ENCODE measurements around the gene PRXL2B. TPM values are rescaled to one million over a fixed set of nuclear protein-coding genes. Genes with fewer than 3 reads are reported as not detected.

Gene PRXL2B
- total and polyA plus RNA-seq, 3 donors from 2014 or later = 16.5 to 25.1 (median 20.9) TPM

GRCh38 chr1:2583331-2583791 is 3.2 kb upstream of the PRXL2B start:
- intact Hi-C loops (cut with DNase I; ENCODE audit: low total_unique reads) = no loop called here
- WGBS, 2 donors = 80 to 86% methylated on average over 5 of the region's 5 CpGs

GRCh38 chr1:2583871-2584351 is 2.7 kb upstream of the PRXL2B start:
- no peaks in the 10 kb centered on the region for H3K36me3 ChIP-seq (ENCODE audit: low read depth, missing control alignments)
- intact Hi-C loops (cut with DNase I; ENCODE audit: low total_unique reads) = no loop called here
- DNase-seq = no peak
- H3K27ac ChIP-seq = no peak overlapping the region
- no peak overlapping the region for H3K4me3 ChIP-seq
- H3K27me3 ChIP-seq = no peaks in the 10 kb centered on the region
- H3K4me1 ChIP-seq = peaks cover 14% of the 10 kb centered on the region
- TF ChIP-seq POLR2A (IDR thresholded peaks at IDR 0.05) (no peak), CTCF (IDR thresholded peaks at IDR 0.05) (no peak)
- H3K9me3 ChIP-seq = no peaks in the 10 kb centered on the region
- 64 to 70% methylated on average over 14 of the region's 14 CpGs for WGBS, 2 donors

More at GRCh38 chr1:2583331-2583791, 3.2 kb upstream of the PRXL2B start:
- H3K27me3 ChIP-seq = no peaks in the 10 kb centered on the region
- TF ChIP-seq POLR2A (IDR thresholded peaks at IDR 0.05) (no peak), CTCF (IDR thresholded peaks at IDR 0.05) (no peak)
- peaks cover 14% of the 10 kb centered on the region for H3K4me1 ChIP-seq
- H3K4me3 ChIP-seq = no peak overlapping the region
- no peaks in the 10 kb centered on the region for H3K36me3 ChIP-seq (ENCODE audit: low read depth, missing control alignments)
- no peaks in the 10 kb centered on the region for H3K9me3 ChIP-seq
- no peak for DNase-seq
- no peak overlapping the region for H3K27ac ChIP-seq

- DNase-seq = no peak
- intact Hi-C loops (cut with DNase I; ENCODE audit: low total_unique reads) = no loop called here
- Histone ChIP-seq H3K27ac (peak overlapping the region; percentile 97), H3K27me3 (no peaks in the 10 kb centered on the region), H3K9me3 (no peaks in the 10 kb centered on the region), H3K4me1 (peaks cover 14% of the 10 kb centered on the region), H3K36me3 (ENCODE audit: low read depth, missing control alignments) (no peaks in the 10 kb centered on the region), H3K4me3 (peak overlapping the region; percentile 86 to 92)
- TF ChIP-seq CTCF (IDR thresholded peaks at IDR 0.05) (no peak), POLR2A (IDR thresholded peaks at IDR 0.05) (no peak)
- 27 to 38% methylated on average over 5 to 12 of the region's 12 CpGs for WGBS, 2 donors
These were observed 1.8 kb upstream of the PRXL2B start for GRCh38 chr1:2584686-2585317.

DNA sequence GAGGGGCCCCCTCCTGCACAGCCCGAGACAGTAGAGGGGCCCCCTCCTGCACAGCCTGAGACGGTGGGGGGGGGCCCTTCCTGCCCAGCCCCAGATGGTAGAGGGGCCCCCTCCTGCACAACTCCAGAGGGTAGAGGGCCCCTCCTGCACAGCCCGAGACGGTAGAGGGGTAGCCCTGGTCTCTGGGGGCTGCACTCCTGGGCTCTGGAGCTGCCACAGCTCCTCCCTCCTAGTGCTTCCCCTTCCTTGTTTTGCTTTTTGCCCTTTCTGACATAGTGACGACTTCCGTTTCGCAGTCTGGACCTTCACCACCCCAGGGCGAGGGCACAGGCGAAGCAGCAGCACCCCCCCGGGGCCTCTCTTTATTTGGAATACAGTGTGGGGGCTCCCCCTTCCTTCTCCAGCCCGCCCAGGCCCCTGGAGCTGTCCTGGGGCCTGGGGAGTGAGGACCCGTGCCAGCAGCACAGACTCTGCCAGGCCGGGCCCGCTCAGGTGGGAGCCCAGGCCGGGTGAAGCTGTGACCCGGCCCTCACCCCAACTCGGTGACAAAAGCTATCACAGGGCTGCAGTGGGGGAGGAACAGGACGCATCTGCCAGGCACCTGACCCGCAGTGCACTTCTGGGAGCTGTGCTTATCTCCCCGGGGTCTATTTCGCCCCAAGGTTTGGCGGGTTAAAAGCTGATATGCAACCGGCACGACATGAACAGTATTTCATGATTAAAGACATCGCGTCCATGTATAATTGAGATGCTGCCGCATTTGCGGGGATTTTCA is 1.1 kb upstream of the PRXL2B start:
- 0 to 2% methylated on average over 19 to 28 of the region's 28 CpGs for WGBS, 2 donors
- H3K27me3 ChIP-seq = no peaks in the 10 kb centered on the region
- peaks cover 14% of the 10 kb centered on the region for H3K4me1 ChIP-seq
- TF ChIP-seq CTCF (IDR thresholded peaks at IDR 0.05) = no peak
- TF ChIP-seq POLR2A (IDR thresholded peaks at IDR 0.05) = no peak
- H3K4me3 ChIP-seq = peak overlapping the region; percentile 86 to 92
- intact Hi-C loops (cut with DNase I; ENCODE audit: low total_unique reads) = no loop called here
- H3K27ac ChIP-seq = peak overlapping the region; percentile 97
- H3K9me3 ChIP-seq = no peaks in the 10 kb centered on the region
- no peaks in the 10 kb centered on the region for H3K36me3 ChIP-seq (ENCODE audit: low read depth, missing control alignments)
- DNase-seq = peak; percentile 74
